HCT116 (cell line): Measurements from ENCODE around the gene NAMPT. TPM values are rescaled to one million over a fixed set of nuclear protein-coding genes. Genes with fewer than 3 reads are reported as not detected.

Experiments
- ATAC-seq: fragments of 200-7000 bp; cut with Tn5 transposase; 2 replicates; pipeline ENCODE4 v1.9.1; 2020; ENCODE audit warnings: mild to moderate bottlenecking, moderate library complexity
- BruUV-seq: library from RNA; stranded (reverse); fragments of 400-500 nt; replicated peaks from 2 replicates; lab custom pipeline; 2021; lab: Mats Ljungman, UMichigan
- CTCF ChIA-PET: fragments of 300-600 bp; sonication (Branson Sonifier 250); formaldehyde crosslinking; loops from one replicate; lab custom pipeline; 2021; ENCODE audit warnings: antibody characterized with exemption; lab: Charles Lee
- POLR2A ChIA-PET: fragments of 300-600, 350-600 bp; sonication (Branson Sonifier 250); formaldehyde crosslinking; loops from one replicate; lab custom pipeline; 2021; ENCODE audit warnings: antibody characterized with exemption; lab: Charles Lee
- RAD21 ChIA-PET, 2 experiments: fragments of 300-600 bp; sonication (Branson Sonifier 250); formaldehyde crosslinking; loops; one replicate each; lab custom pipeline; 2023; ENCODE audit warnings: low total read pairs in 2 of 2; ENCODE audit not compliant: uncharacterized antibody in 2 of 2, unreplicated experiment in 2 of 2, low non-redundant PET in 1 of 2; lab: Charles Lee
- DNase-seq: peaks from one replicate; pipeline ENCODE4 v3.0.0-alpha.2; 2010; ENCODE audit warnings: low read depth, low spot score
- H2AFZ ChIP-seq: fragments of 200-600 bp; shearing (Covaris generic), sonication (generic); 2 replicates; pipeline ENCODE4 v1.6.1; 2017; ENCODE audit warnings: low read depth, mixed run types, mixed read lengths, antibody characterized with exemption, low read length; ENCODE audit not compliant: poor library complexity, severe bottlenecking
- H3K27ac ChIP-seq: 2 replicates; pipeline ENCODE4 v1.5.1; 2012; ENCODE audit warnings: low read depth, low read length
- H3K27me3 ChIP-seq: fragments of 200-600 bp; sonication (generic); 2 replicates; pipeline ENCODE4 v1.6.1; 2016; ENCODE audit warnings: mixed run types, low read length, mixed read lengths; ENCODE audit not compliant: insufficient read depth
- H3K36me3 ChIP-seq, 2 experiments: fragments of 200-500 bp in 1 of 2; fragments of 200-600 bp in 1 of 2; sonication (Bioruptor generic) in 1 of 2; sonication (generic) in 1 of 2; 2 replicates each; pipeline versions ENCODE4 v1.5.1 to v1.6.1; 2014 to 2016; ENCODE audit warnings: low read length in 2 of 2, inconsistent platforms in 1 of 2, mixed read lengths in 1 of 2, mixed run types in 1 of 2; ENCODE audit not compliant: insufficient read depth in 2 of 2, control insufficient read depth in 1 of 2
- H3K4me1 ChIP-seq, 2 experiments: fragments of 200-600 bp in 1 of 2; sonication (generic) in 1 of 2; 2 replicates each; pipeline versions ENCODE4 v1.5.1 to v1.6.1; 2012 to 2017; ENCODE audit warnings: low read length in 2 of 2, inconsistent platforms in 1 of 2, mild to moderate bottlenecking in 1 of 2, mixed read lengths in 1 of 2, mixed run types in 1 of 2, moderate library complexity in 1 of 2; ENCODE audit not compliant: insufficient read depth in 2 of 2, control insufficient read depth in 1 of 2
- H3K4me2 ChIP-seq: fragments of 200-600 bp; sonication (generic); 2 replicates; pipeline ENCODE4 v1.6.1; 2017; ENCODE audit warnings: mixed run types, low read length, mixed read lengths
- H3K4me3 ChIP-seq, 2 experiments: fragments of 200-600 bp in 1 of 2; sonication (generic) in 1 of 2; replicated peaks in 1 of 2; 2 replicates each; pipeline ENCODE4 v1.5.1; 2011 to 2016; ENCODE audit warnings: low read length in 2 of 2, control low read depth in 1 of 2, low read depth in 1 of 2, mild to moderate bottlenecking in 1 of 2, mixed read lengths in 1 of 2, mixed run types in 1 of 2
- H3K79me2 ChIP-seq: fragments of 200-600 bp; sonication (generic); 2 replicates; pipeline ENCODE4 v1.6.1; 2017; ENCODE audit warnings: mild to moderate bottlenecking, mixed run types, low read length, moderate library complexity, mixed read lengths; ENCODE audit not compliant: insufficient read depth
- H3K9ac ChIP-seq: fragments of 200-600 bp; sonication (generic); 2 replicates; pipeline ENCODE4 v1.6.1; 2016; ENCODE audit warnings: low read length, mixed read lengths
- H3K9me2 ChIP-seq: fragments of 200-600 bp; sonication (generic), shearing (Covaris generic); 2 replicates; pipeline ENCODE4 v1.6.1; 2017; ENCODE audit warnings: mixed run types, mild to moderate bottlenecking, moderate library complexity; ENCODE audit not compliant: insufficient read depth
- H3K9me3 ChIP-seq, 2 experiments: fragments of 200-500 bp in 1 of 2; fragments of 200-600 bp in 1 of 2; sonication (Bioruptor generic) in 1 of 2; sonication (generic) in 1 of 2; 2 replicates each; pipeline ENCODE4 v1.6.1; 2014 to 2017; ENCODE audit warnings: low read length in 2 of 2, mixed read lengths in 2 of 2, inconsistent platforms in 1 of 2, low read depth in 1 of 2, mild to moderate bottlenecking in 1 of 2, mixed run types in 1 of 2, moderate library complexity in 1 of 2; ENCODE audit not compliant: control insufficient read depth in 1 of 2, insufficient read depth in 1 of 2
- H4K20me1 ChIP-seq: fragments of 200-600 bp; sonication (generic), shearing (Covaris generic); 2 replicates; pipeline ENCODE4 v1.6.1; 2017; ENCODE audit warnings: mixed run types, mild to moderate bottlenecking, moderate library complexity; ENCODE audit not compliant: insufficient read depth
- CBX3 ChIP-seq: IDR thresholded peaks from 2 replicates; pipeline ENCODE4 v1.6.1; 2012; ENCODE audit warnings: low read depth
- EZH2phosphoT487 ChIP-seq: fragments of 200-600 bp; IDR thresholded peaks from 2 replicates; pipeline ENCODE4 v1.6.1; 2018; ENCODE audit warnings: antibody characterized with exemption, borderline replicate concordance
- POLR2A ChIP-seq: IDR thresholded peaks from 2 replicates; pipeline ENCODE4 v1.7.0; 2011; ENCODE audit warnings: borderline replicate concordance; ENCODE audit not compliant: insufficient read depth, insufficient read length; ENCODE audit errors: extremely low read depth
- POLR2AphosphoS5 ChIP-seq: IDR thresholded peaks from 2 replicates; pipeline ENCODE4 v1.6.1; 2011; ENCODE audit warnings: mild to moderate bottlenecking, low read depth, low read length, moderate library complexity
- RAD21 ChIP-seq: IDR thresholded peaks from 2 replicates; pipeline ENCODE4 v1.6.1; 2012; ENCODE audit warnings: low read depth, mild to moderate bottlenecking
- TCF7L2 ChIP-seq: IDR thresholded peaks from 2 replicates; pipeline ENCODE4 v1.7.0; 2011; ENCODE audit warnings: borderline replicate concordance, inconsistent platforms; ENCODE audit not compliant: insufficient read depth, insufficient read length; ENCODE audit errors: extremely low read depth
- ZFX ChIP-seq: fragments of 450-650 bp; IDR thresholded peaks from 2 replicates; pipeline ENCODE4 v1.6.1; 2017
- ZNF274 ChIP-seq: fragments of 200-500 bp; sonication (Bioruptor generic); IDR thresholded peaks from 2 replicates; pipeline ENCODE4 v1.6.1; 2014; ENCODE audit warnings: mild to moderate bottlenecking, low read depth, low read length, inconsistent platforms
- intact Hi-C: fragments of 100-400 bp; cut with micrococcal nuclease; formaldehyde crosslinking; loops from 2 replicates; pipeline ENCODE4 v1.10.0; 2022
- total RNA-seq: library from RNA; stranded (reverse); gene quantifications from one replicate; pipeline ENCODE4 v1.2.1, GENCODE V29; 2021; ENCODE audit not compliant: unreplicated experiment
- TF ChIP-seq, protein P1 (sequence below): IDR thresholded peaks from 2 replicates; pipeline ENCODE4 v1.6.1; 2011; ENCODE audit warnings: mild to moderate bottlenecking, low read length, moderate library complexity; ENCODE audit not compliant: insufficient replicate concordance; ENCODE audit errors: extremely low read depth

NAMPT gene
- total RNA-seq, 1 experiment from 2014 or later, result 113 TPM

DNA sequence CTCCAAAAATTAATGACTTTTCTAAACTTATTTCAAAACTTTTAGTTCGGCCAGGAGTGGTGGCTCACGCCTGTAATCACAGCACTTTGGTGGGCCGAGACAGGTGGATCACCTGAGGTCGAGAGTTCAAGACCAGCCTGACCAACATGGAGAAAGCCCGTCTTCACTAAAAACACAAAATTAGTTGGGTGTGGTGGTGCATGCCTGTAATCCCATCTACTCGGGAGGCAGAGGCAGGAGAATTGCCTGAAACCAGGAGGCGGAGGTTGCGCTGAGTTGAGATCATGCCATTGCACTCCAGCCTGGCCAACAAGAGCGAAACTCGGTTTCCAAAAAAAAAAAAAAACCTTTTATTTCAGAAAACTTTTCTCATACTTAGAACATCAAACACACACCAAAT, 8.3 kb downstream of the NAMPT start:
- RAD21 ChIA-PET, result no interaction called here
- Histone ChIP-seq H3K36me3 (peaks cover 26 to 45% of the 10 kb centered on the region in 2 experiments), H3K9me3 (no peaks in the 10 kb centered on the region), H2AFZ (no peak overlapping the region), H3K4me2 (no peak overlapping the region), H3K9ac (no peak overlapping the region), H3K4me3 (no peak overlapping the region), H3K27ac (no peak overlapping the region), H4K20me1 (no peaks in the 10 kb centered on the region; the same call in 1 of the 2 replicates), H3K79me2 (peaks cover 93% of the 10 kb centered on the region), H3K4me1 (peaks cover 0 to 14% of the 10 kb centered on the region in 2 experiments; a peak in 1 of 4 replicates), H3K27me3 (no peaks in the 10 kb centered on the region), H3K9me2 (no peaks in the 10 kb centered on the region)
- no peak for TF ChIP-seq EZH2phosphoT487
- TF ChIP-seq, protein P1, sequence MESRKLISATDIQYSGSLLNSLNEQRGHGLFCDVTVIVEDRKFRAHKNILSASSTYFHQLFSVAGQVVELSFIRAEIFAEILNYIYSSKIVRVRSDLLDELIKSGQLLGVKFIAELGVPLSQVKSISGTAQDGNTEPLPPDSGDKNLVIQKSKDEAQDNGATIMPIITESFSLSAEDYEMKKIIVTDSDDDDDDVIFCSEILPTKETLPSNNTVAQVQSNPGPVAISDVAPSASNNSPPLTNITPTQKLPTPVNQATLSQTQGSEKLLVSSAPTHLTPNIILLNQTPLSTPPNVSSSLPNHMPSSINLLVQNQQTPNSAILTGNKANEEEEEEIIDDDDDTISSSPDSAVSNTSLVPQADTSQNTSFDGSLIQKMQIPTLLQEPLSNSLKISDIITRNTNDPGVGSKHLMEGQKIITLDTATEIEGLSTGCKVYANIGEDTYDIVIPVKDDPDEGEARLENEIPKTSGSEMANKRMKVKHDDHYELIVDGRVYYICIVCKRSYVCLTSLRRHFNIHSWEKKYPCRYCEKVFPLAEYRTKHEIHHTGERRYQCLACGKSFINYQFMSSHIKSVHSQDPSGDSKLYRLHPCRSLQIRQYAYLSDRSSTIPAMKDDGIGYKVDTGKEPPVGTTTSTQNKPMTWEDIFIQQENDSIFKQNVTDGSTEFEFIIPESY, result no peak
- no peak for TF ChIP-seq POLR2A
- TF ChIP-seq RAD21, result no peak
- no peak for TF ChIP-seq TCF7L2
- TF ChIP-seq CBX3, result no peak
- TF ChIP-seq ZFX, result no peak
- TF ChIP-seq ZNF274, result no peak
- TF ChIP-seq POLR2AphosphoS5, result no peak
- ATAC-seq (no peak), DNase-seq (no peak)
- CTCF ChIA-PET, result no interaction called here
- POLR2A ChIA-PET, result no interaction called here
- no TSS peak for BruUV-seq
- intact Hi-C loops, result no loop called here
